Sigmoid colon (tissue), 4 donors: ENCODE results near the gene TSPAN18.

ENCODE experiments used
- EP300 ChIP-seq, 4 donors: sonication (generic); formaldehyde crosslinking; IDR thresholded peaks; one replicate each; pipeline ENCODE4 v1.6.1; 2017; ENCODE audit warnings: antibody characterized with exemption in 4 of 4
- POLR2A ChIP-seq, 2 donors: fragments of 450-650 bp; IDR thresholded peaks; one replicate each; pipeline ENCODE4 v1.6.1; 2016; ENCODE audit warnings: antibody characterized with exemption in 2 of 2, mild to moderate bottlenecking in 2 of 2, moderate library complexity in 2 of 2
- TF ChIP-seq, protein P1 (sequence below), 4 experiments: fragments of 450-650 bp in 3 of 4; fragments of 200-600 bp in 1 of 4; IDR thresholded peaks; one replicate each; pipeline ENCODE4 v1.5.1; 2016 to 2019; ENCODE audit warnings: antibody characterized with exemption in 4 of 4, mild to moderate bottlenecking in 3 of 4, moderate library complexity in 2 of 4

DNA sequence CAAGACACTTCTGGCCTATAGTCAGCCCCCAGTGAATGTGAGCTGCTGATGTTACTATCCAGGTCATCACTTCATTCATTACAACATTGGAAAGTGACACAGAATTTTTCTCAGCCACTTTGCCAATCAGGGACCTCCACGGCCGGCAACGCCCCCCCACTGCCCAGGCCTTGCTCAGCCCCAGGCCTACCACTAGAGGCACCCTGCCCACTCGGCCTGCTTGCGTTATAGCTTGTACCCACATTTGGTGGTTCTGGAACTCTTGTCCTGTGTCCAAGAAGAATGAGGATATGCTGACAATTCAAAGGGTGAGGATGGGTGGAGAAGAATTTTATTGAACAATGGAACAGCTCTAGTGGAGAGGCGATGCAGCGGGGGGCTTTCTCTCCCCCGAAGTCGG, 96.2 kb downstream of the TSPAN18 start:
- TF ChIP-seq, protein P1, sequence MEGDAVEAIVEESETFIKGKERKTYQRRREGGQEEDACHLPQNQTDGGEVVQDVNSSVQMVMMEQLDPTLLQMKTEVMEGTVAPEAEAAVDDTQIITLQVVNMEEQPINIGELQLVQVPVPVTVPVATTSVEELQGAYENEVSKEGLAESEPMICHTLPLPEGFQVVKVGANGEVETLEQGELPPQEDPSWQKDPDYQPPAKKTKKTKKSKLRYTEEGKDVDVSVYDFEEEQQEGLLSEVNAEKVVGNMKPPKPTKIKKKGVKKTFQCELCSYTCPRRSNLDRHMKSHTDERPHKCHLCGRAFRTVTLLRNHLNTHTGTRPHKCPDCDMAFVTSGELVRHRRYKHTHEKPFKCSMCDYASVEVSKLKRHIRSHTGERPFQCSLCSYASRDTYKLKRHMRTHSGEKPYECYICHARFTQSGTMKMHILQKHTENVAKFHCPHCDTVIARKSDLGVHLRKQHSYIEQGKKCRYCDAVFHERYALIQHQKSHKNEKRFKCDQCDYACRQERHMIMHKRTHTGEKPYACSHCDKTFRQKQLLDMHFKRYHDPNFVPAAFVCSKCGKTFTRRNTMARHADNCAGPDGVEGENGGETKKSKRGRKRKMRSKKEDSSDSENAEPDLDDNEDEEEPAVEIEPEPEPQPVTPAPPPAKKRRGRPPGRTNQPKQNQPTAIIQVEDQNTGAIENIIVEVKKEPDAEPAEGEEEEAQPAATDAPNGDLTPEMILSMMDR (IDR thresholded peaks at IDR 0.05) = no peak
- TF ChIP-seq EP300 (IDR thresholded peaks at IDR 0.05) (no peak), POLR2A (IDR thresholded peaks at IDR 0.05) (no peak)
